Epithelial cell of proximal tubule (primary cell): ENCODE results near the gene GATAD1. TPM values are rescaled to one million over a fixed set of nuclear protein-coding genes. Genes with fewer than 3 reads are reported as not detected.
"Not testable (repeated sequence)": the region's sequence is repeated elsewhere in the genome, so short reads cannot be mapped to it uniquely, and the experiment has no call there.

Source experiments
- DNase-seq: peaks from one replicate; pipeline ENCODE4 v3.0.0-alpha.2; 2011; ENCODE audit warnings: low read depth
- H3K4me3 ChIP-seq: 2 replicates; pipeline ENCODE4 v1.5.1; 2011; ENCODE audit warnings: low read depth, mild to moderate bottlenecking, low read length
- CTCF ChIP-seq: conservative IDR thresholded peaks from 2 replicates; pipeline ENCODE4 v1.5.1; 2012; ENCODE audit warnings: low read depth, mild to moderate bottlenecking, low read length
- total RNA-seq: library from RNA; depleted of rRNA; stranded (reverse); fragments of >200 nt; gene quantifications from 2 replicates; pipeline ENCODE4 v1.2.3, GENCODE V29; 2015

The GATAD1 gene
- total RNA-seq, 1 donor from 2014 or later: 23.2 TPM

GRCh38 chr7:92478095-92478494 lies 30.8 kb downstream of the GATAD1 start:
- no peak overlapping the region for H3K4me3 ChIP-seq
- TF ChIP-seq CTCF: no peak
- no peak for DNase-seq

- H3K4me3 ChIP-seq: no peak overlapping the region
- no peak for DNase-seq
- TF ChIP-seq CTCF: no peak
These were observed 31.4 kb downstream of the GATAD1 start for GRCh38 chr7:92478711-92479110.

- H3K4me3 ChIP-seq, DNase-seq: not testable (repeated sequence)
These were observed 31.9 kb downstream of the GATAD1 start for GRCh38 chr7:92479146-92479545.

GRCh38 chr7:92483624-92484023 lies 36.3 kb downstream of the GATAD1 start:
- not testable (repeated sequence) for H3K4me3 ChIP-seq, DNase-seq

- not testable (repeated sequence) for DNase-seq, H3K4me3 ChIP-seq
These were observed 36.9 kb downstream of the GATAD1 start for GRCh38 chr7:92484226-92484625.

GRCh38 chr7:92485267-92485892 lies 38.1 kb downstream of the GATAD1 start:
- no peak overlapping the region for H3K4me3 ChIP-seq
- no peak for DNase-seq
- TF ChIP-seq CTCF: no peak

- no peak overlapping the region for H3K4me3 ChIP-seq
- TF ChIP-seq CTCF: no peak
- DNase-seq: no peak
These were observed 38.7 kb downstream of the GATAD1 start for GRCh38 chr7:92485974-92486373.

GRCh38 chr7:92487804-92488203 lies 40.5 kb downstream of the GATAD1 start:
- no peak for TF ChIP-seq CTCF
- DNase-seq: no peak
- H3K4me3 ChIP-seq: no peak overlapping the region

- TF ChIP-seq CTCF: no peak
- H3K4me3 ChIP-seq: no peak overlapping the region
These were observed 42.4 kb downstream of the GATAD1 start for GRCh38 chr7:92489634-92490033.

More at GRCh38 chr7:92489634-92490033, 42.4 kb downstream of the GATAD1 start:
- DNase-seq: no peak
